Stimulated activated CD8-positive, alpha-beta memory T cell treated with anti-CD3 and anti-CD28 coated beads, Interleukin-4, amount 100 ng/mL, for 48 hours (primary cell): ENCODE measurements around the gene PAK4.

Experiments used
- DNase-seq: peaks from one replicate; pipeline ENCODE4 v3.0.0-alpha.2; 2020

Gene PAK4

GRCh38 chr19:39181500-39182173 is 56.1 kb downstream of the PAK4 start:
- no peak for DNase-seq

DNA sequence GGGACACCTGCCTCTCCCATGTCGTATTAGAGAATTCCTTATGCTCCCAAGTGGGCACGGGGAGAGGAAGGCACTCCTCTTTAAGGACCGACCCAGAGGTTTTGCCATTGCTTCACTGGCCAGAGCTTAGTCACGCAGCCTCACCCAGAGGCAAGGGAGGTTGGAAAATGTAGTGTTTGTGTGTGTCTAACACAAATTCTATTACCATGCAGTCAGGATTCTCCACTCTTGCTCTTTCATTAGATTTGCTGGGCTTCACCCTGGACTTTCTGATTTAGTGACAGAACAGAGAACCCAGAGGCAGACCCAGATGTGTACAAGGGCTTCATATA is 56.6 kb downstream of the PAK4 start:
- DNase-seq: no peak

GRCh38 chr19:39183104-39183503 is 57.5 kb downstream of the PAK4 start:
- no peak for DNase-seq

- DNase-seq: no peak
These were observed 60.8 kb downstream of the PAK4 start for GRCh38 chr19:39186391-39186790.

- no peak for DNase-seq
These were observed 62.0 kb downstream of the PAK4 start for GRCh38 chr19:39187552-39187943.

GRCh38 chr19:39188960-39189359 is 63.4 kb downstream of the PAK4 start:
- DNase-seq: no peak

- DNase-seq: no peak
These were observed 65.2 kb downstream of the PAK4 start for GRCh38 chr19:39190768-39191167.

DNA sequence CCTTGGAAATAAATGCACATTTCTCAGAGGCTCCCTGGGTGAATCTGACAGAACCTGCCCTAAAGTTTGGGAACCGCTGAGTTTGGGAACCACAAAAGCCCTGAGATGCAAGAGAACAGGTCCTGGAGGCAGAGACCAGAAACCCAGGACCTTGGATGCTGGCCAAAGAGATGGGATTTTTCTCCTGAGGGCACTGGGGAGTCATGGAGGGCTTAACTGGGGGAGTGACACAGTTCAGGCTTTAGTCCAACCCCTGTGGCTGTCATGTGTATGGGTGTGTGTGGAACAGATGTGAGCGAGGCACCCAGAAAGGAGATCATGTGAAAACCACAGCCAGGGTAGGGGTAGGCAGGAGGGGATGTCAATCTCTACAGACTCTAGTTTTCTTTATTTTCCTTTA is 67.3 kb downstream of the PAK4 start:
- DNase-seq: no peak

- DNase-seq: no peak
These were observed 68.2 kb downstream of the PAK4 start for GRCh38 chr19:39193803-39194202.

GRCh38 chr19:39194832-39195542 is 69.4 kb downstream of the PAK4 start:
- DNase-seq: no peak

DNA sequence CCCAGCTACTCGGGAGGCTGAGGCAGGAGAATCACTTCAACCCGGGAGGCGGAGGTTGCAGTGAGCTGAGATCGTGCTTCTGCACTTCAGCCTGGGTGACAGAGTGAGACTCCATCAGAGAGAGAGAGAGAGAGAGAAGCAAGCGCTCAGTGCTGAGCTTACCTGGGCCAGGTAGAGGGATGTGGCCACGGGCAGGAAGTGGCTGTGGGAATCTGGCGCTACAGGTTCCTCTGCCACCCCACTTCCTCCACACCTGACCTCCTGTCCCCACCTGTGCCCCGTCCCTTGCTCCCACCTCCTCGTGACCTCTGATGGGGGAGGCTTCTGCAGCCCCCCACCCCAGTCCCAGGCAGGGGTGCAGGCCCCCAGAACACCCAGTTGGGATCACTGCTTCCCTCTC is 70.2 kb downstream of the PAK4 start:
- no peak for DNase-seq

GRCh38 chr19:39196320-39196719 is 70.7 kb downstream of the PAK4 start:
- no peak for DNase-seq

DNA sequence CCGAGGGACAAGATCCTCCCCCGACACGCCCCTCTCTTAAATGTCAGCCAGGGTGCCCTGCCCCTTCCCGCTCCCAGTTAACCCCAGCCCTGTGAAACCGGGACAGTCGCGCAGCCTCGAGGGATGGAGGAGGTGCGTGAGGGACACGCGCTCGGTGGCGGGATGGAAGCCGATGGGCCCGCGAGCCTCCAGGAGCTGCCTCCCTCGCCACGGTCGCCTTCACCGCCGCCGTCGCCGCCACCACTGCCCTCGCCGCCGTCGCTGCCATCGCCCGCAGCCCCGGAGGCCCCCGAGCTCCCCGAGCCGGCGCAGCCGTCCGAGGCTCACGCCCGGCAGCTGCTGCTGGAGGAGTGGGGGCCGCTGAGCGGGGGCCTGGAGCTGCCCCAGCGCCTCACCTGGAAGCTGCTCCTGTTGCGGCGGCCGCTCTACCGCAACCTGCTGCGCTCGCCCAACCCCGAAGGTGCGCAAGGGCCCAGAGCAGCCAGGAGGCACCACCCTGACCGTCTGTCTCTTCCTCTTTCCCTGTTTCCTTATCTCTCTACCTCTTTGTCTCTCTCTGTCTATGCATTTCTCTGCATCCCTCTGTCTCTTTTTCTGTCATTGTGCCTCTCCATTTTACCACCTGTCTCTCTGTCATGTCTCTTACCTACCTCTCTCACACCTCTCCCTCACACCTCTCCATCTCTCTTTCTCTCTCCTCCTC is 71.4 kb downstream of the PAK4 start, which contains the start of gene NCCRP1:
TSS of gene NCCRP1 (plus strand) at position 105 of the 703 bp plus-strand sequence. CDS start at position 124, 19 bp downstream.
- no peak for DNase-seq

DNA sequence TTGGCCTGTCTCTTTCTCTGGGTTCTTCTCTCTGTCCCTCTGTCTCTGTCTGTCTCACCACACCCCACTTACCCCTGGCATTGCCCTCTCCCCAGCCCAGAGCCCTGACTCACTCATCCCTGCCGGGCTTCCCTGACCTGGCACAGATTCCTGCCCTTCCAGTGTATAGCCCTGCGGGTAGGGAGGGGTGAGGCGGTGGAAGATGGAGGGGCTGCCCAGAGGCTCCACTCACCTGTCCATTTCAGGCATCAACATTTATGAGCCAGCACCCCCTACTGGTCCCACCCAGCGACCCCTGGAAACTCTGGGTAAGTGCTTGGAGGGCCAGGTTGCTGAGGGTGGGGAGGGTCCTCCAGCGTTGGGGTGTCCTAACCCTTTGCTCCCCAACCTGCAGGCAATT is 72.2 kb downstream of the PAK4 start:
- DNase-seq: no peak

- no peak for DNase-seq
These were observed 73.4 kb downstream of the PAK4 start for GRCh38 chr19:39199025-39199424.

- no peak for DNase-seq
These were observed 74.6 kb downstream of the PAK4 start for GRCh38 chr19:39200066-39200802.

- no peak for DNase-seq
These were observed 75.2 kb downstream of the PAK4 start for GRCh38 chr19:39200803-39201115.

DNA sequence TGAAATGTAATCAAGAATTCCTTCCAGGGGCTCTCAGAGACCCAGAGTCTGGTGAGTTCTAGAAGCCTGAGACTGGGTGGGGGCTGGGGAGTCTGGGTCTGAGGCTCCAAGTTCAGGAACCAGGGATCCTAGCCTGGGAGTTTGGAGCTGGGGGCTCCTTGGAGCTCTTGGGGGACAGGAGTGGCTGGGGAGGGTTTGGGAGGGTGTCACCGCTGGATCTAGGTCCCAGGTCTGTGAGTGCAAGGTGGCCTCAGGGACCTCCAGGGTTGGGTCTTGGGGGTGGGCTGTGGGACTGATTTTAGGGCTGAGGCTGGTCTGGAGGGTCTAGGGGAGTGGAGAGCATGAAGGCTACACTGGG is 77.4 kb downstream of the PAK4 start:
- no peak for DNase-seq

DNA sequence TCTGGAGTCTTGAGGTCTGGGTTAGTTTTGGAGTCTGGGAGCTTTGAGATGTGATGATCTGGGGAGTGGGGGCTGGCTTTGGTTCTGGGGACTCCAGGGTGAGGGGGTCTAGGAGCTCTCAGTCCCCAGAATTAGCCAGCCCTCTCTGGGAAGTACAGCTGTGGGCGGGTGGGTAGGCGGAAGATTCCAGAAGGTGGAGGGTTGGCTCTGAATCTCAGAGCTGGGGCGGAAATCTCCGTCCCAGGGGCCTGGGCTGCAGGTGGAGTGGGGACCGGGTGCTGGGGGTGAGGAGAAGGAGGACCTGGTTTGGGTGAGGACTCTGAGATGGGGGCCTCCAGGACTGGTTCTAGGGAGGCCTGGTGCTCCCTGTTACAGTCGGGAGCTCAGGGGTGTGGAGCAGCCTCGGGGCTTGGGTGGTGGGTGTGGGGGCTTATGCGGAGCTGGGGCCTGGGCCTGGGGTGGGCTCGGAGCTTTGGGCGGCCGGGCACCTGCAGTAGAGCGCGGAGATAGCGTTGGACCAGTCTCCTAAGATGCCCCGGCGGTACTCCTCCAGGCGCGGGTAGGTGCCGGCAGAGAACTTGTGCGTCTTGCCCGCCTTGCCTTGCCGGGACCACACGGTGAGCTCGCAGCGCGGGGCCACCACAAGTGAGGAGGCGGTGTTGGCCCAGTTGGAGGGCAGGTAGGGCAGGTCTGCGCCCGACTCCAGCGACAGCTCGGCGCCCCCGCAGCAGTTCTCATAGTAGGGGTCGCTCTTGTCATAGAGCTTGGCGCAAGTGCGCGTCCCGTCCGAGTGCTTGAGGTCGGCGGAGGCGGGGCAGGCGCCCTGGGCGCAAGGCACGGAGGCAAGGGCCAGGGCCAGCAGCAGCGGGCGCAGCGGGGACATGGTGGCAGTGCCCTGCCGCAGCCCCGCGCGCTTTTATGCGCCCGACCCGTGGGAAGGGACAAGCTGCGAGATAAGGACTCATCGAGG is 78.1 kb downstream of the PAK4 start, which contains the start of gene SYCN:
TSS of gene SYCN (minus strand) at position 892 of the 970 bp plus-strand sequence. CDS start at position 883, 9 bp downstream.
- no peak for DNase-seq

DNA sequence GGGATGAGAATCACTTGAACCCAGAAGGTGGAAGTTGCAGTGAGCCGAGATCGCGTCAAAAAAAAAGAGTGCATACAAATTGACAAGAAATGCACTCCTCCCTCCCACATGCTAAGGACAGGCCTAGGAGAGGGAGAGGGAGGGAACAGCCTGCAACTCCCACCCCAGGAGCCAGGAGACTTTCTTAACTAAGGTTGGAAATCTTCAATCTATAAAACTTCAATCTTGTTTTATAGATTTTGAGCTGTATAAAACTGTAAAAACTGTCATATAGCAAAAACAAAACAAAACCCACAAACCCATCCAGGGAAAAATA is 79.8 kb downstream of the PAK4 start:
- DNase-seq: no peak

DNA sequence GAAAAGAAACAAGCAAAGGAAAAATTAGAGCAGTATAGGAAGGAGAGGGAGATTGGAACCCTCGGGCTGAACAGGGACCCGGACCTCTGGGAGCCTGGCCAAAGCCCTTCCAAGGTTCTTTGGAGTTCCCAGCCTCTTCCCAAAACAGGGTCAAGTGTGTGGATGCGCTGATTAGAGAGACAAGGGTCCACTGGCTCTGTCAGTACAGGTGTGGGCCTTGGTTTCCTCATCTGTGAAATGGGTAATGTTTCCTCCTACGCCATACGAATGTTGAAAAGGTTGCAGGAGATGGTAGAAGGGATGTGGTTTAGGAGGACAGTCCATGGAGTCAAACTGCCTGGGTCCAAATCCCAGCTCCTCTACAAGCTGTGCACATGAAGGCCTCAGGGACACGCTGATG is 80.5 kb downstream of the PAK4 start:
- DNase-seq: no peak

- DNase-seq: no peak
These were observed 81.8 kb downstream of the PAK4 start for GRCh38 chr19:39207293-39207836.
